H1 (cell line): ENCODE results near the gene CGREF1. TPM values are rescaled to one million over a fixed set of nuclear protein-coding genes. Genes with fewer than 3 reads are reported as not detected.

Experiments
- CTCF ChIA-PET: fragments of 300-600 bp; sonication (Branson Sonifier 250); formaldehyde crosslinking; loops from one replicate; lab custom pipeline; 2021; ENCODE audit not compliant: partially characterized antibody; lab: Charles Lee
- POLR2A ChIA-PET: fragments of 300-600 bp; sonication (Branson Sonifier 250); formaldehyde crosslinking; loops from one replicate; lab custom pipeline; 2021; ENCODE audit warnings: inconsistent platforms; ENCODE audit not compliant: partially characterized antibody; lab: Charles Lee
- DNase-seq, 2 experiments: peaks; one replicate each; pipeline versions ENCODE4 v3.0.0 to v3.0.0-alpha.2; 2010 to 2022; ENCODE audit warnings: low spot score in 2 of 2, low read depth in 1 of 2, mixed read lengths in 1 of 2
- FAIRE-seq: peaks from 2 replicates; lab custom pipeline; 2011; peaks lifted over from hg19 to GRCh38; lab: Jason Lieb, UNC
- H2AFZ ChIP-seq: 2 replicates; pipeline ENCODE4 v1.8.1; 2012; ENCODE audit warnings: low read length, inconsistent platforms
- H2AK5ac ChIP-seq: 2 replicates; pipeline ENCODE4 v1.6.1; 2013; ENCODE audit warnings: low read depth, low read length
- H2BK120ac ChIP-seq: replicated peaks from 2 replicates; pipeline ENCODE3; 2013; ENCODE audit warnings: low read depth, low read length, inconsistent platforms
- H2BK12ac ChIP-seq: 2 replicates; pipeline ENCODE4 v1.6.1; 2013; ENCODE audit warnings: low read depth, low read length
- H2BK15ac ChIP-seq: 2 replicates; pipeline ENCODE4 v1.6.1; 2013; ENCODE audit warnings: low read length
- H2BK20ac ChIP-seq: 2 replicates; pipeline ENCODE4 v1.6.1; 2013; ENCODE audit warnings: low read length
- H2BK5ac ChIP-seq: 2 replicates; pipeline ENCODE4 v1.6.1; 2013; ENCODE audit warnings: low read depth, low read length
- H3K14ac ChIP-seq: 2 replicates; pipeline ENCODE4 v1.6.1; 2013; ENCODE audit warnings: inconsistent platforms; ENCODE audit not compliant: insufficient read length
- H3K18ac ChIP-seq: 2 replicates; pipeline ENCODE4 v1.6.1; 2013; ENCODE audit warnings: low read length; ENCODE audit errors: extremely low read depth
- H3K23ac ChIP-seq: 2 replicates; pipeline ENCODE4 v1.6.1; 2013; ENCODE audit warnings: inconsistent platforms; ENCODE audit not compliant: insufficient read length
- H3K23me2 ChIP-seq: 2 replicates; pipeline ENCODE4 v1.6.1; 2013; ENCODE audit warnings: low read depth, low read length
- H3K27ac ChIP-seq: 2 replicates; pipeline ENCODE4 v1.6.1; 2011; ENCODE audit warnings: low read depth, low read length, inconsistent platforms
- H3K27me3 ChIP-seq, 4 experiments: replicated peaks in 1 of 4; 1 replicate in 1 of 4; 2 replicates in 3 of 4; pipeline versions ENCODE4 v1.6.1 to v1.8.1; 2011 to 2013; ENCODE audit warnings: low read length in 3 of 4, mild to moderate bottlenecking in 3 of 4, inconsistent platforms in 2 of 4, mixed read lengths in 2 of 4, moderate library complexity in 1 of 4; ENCODE audit not compliant: control insufficient read depth in 3 of 4, insufficient read depth in 3 of 4; ENCODE audit errors: extremely low read depth in 1 of 4
- H3K36me3 ChIP-seq, 4 experiments: 2 replicates each; pipeline versions ENCODE4 v1.6.1 to v1.8.1; 2011 to 2013; ENCODE audit warnings: mild to moderate bottlenecking in 4 of 4, low read length in 3 of 4, moderate library complexity in 2 of 4, control low read depth in 1 of 4, inconsistent platforms in 1 of 4; ENCODE audit not compliant: insufficient read depth in 4 of 4, control insufficient read depth in 2 of 4
- H3K4ac ChIP-seq: replicated peaks from 2 replicates; pipeline ENCODE3; 2013; ENCODE audit warnings: low read length, low read depth, mixed read lengths, inconsistent platforms; ENCODE audit not compliant: insufficient read length
- H3K4me1 ChIP-seq, 4 experiments: replicated peaks in 1 of 4; 1 replicate in 1 of 4; 2 replicates in 3 of 4; pipeline versions ENCODE4 v1.6.1 to v1.8.1; 2011 to 2013; ENCODE audit warnings: low read length in 3 of 4, inconsistent platforms in 2 of 4, mixed read lengths in 1 of 4; ENCODE audit not compliant: insufficient read depth in 4 of 4, control insufficient read depth in 3 of 4
- H3K4me2 ChIP-seq, 2 experiments: 2 replicates each; pipeline versions ENCODE4 v1.6.1 to v1.8.1; 2011 to 2013; ENCODE audit warnings: low read depth in 2 of 2, low read length in 2 of 2, control low read depth in 1 of 2, inconsistent platforms in 1 of 2, mild to moderate bottlenecking in 1 of 2; ENCODE audit not compliant: insufficient read depth in 1 of 2
- H3K4me3 ChIP-seq, 4 experiments: fragments of 200-600, 300-600 bp in 1 of 4; sonication (generic), shearing (Covaris generic), sonication (Bioruptor Twin) in 1 of 4; 2 replicates each; pipeline versions ENCODE4 v1.5.1 to v1.8.1; 2011 to 2016; ENCODE audit warnings: low read length in 4 of 4, low read depth in 3 of 4, control low read depth in 2 of 4, inconsistent platforms in 2 of 4, mild to moderate bottlenecking in 2 of 4, mixed read lengths in 1 of 4, moderate library complexity in 1 of 4; ENCODE audit not compliant: insufficient read depth in 2 of 4; ENCODE audit errors: extremely low read depth in 1 of 4
- H3K56ac ChIP-seq: replicated peaks from 2 replicates; pipeline ENCODE3; 2013; ENCODE audit warnings: low read depth, mild to moderate bottlenecking, mixed read lengths, low read length, inconsistent platforms; ENCODE audit not compliant: insufficient read length
- H3K79me1 ChIP-seq: 2 replicates; pipeline ENCODE4 v1.6.1; 2013; ENCODE audit warnings: low read depth, low read length, control low read depth
- H3K79me2 ChIP-seq, 2 experiments: 2 replicates each; pipeline versions ENCODE4 v1.6.1 to v1.8.1; 2012 to 2013; ENCODE audit warnings: low read length in 2 of 2, mild to moderate bottlenecking in 2 of 2, inconsistent platforms in 1 of 2; ENCODE audit not compliant: insufficient read depth in 2 of 2, control insufficient read depth in 1 of 2
- H3K9ac ChIP-seq, 4 experiments: replicated peaks in 1 of 4; 1 replicate in 1 of 4; 2 replicates in 3 of 4; pipeline versions ENCODE4 v1.6.1 to v1.8.1; 2011 to 2013; ENCODE audit warnings: low read depth in 3 of 4, low read length in 3 of 4, control low read depth in 2 of 4, mild to moderate bottlenecking in 2 of 4, moderate library complexity in 2 of 4, inconsistent platforms in 1 of 4; ENCODE audit errors: extremely low read depth in 1 of 4
- H3K9me3 ChIP-seq, 2 experiments: 2 replicates each; pipeline versions ENCODE4 v1.6.1 to v1.8.1; 2012 to 2013; ENCODE audit warnings: mild to moderate bottlenecking in 2 of 2, moderate library complexity in 2 of 2, control low read depth in 1 of 2, inconsistent platforms in 1 of 2, low read depth in 1 of 2, low read length in 1 of 2, mixed read lengths in 1 of 2; ENCODE audit not compliant: insufficient read depth in 2 of 2
- H4K20me1 ChIP-seq, 2 experiments: replicated peaks in 1 of 2; 2 replicates each; pipeline versions ENCODE3 to v1.8.1; 2011 to 2013; ENCODE audit warnings: inconsistent platforms in 2 of 2, low read length in 2 of 2, mild to moderate bottlenecking in 1 of 2; ENCODE audit not compliant: insufficient read depth in 2 of 2, control insufficient read depth in 1 of 2
- H4K5ac ChIP-seq: 2 replicates; pipeline ENCODE4 v1.6.1; 2013; ENCODE audit warnings: low read length, low read depth, mixed read lengths, inconsistent platforms; ENCODE audit not compliant: insufficient read length
- H4K8ac ChIP-seq: 2 replicates; pipeline ENCODE4 v1.8.0; 2013; ENCODE audit warnings: mild to moderate bottlenecking, moderate library complexity, low read length, inconsistent platforms; ENCODE audit not compliant: insufficient read depth; ENCODE audit errors: extremely low read depth
- H4K91ac ChIP-seq: replicated peaks from 2 replicates; pipeline ENCODE3; 2013; ENCODE audit warnings: low read length, mixed read lengths, inconsistent platforms; ENCODE audit not compliant: insufficient read length
- ASH2L ChIP-seq: fragments of 200-600, 300-600 bp; sonication (generic); IDR thresholded peaks from one replicate; pipeline ENCODE4 v1.7.1; 2017; ENCODE audit warnings: low read length
- CBX5 ChIP-seq: fragments of 300-800, 300-1000 bp; sonication (generic); IDR thresholded peaks from 2 replicates; pipeline ENCODE4 v1.7.1; 2016; ENCODE audit warnings: antibody characterized with exemption, low read length, low read depth
- CHD2 ChIP-seq: IDR thresholded peaks from 2 replicates; pipeline ENCODE4 v1.6.1; 2012; ENCODE audit warnings: low read length, improper control_type of control experiment
- CREB1 ChIP-seq: IDR thresholded peaks from 2 replicates; pipeline ENCODE4 v1.6.1; 2012; ENCODE audit warnings: inconsistent platforms
- CTBP2 ChIP-seq: IDR thresholded peaks from 2 replicates; pipeline ENCODE4 v1.7.0; 2011; ENCODE audit warnings: borderline replicate concordance, mild to moderate bottlenecking, moderate library complexity, mixed read lengths, low read length; ENCODE audit not compliant: insufficient read depth, insufficient read length
- EP300 ChIP-seq, 2 experiments: IDR thresholded peaks; 1 replicate in 1 of 2; 2 replicates in 1 of 2; pipeline ENCODE4 v1.6.1; 2011 to 2012; ENCODE audit warnings: low read depth in 2 of 2, low read length in 2 of 2, mild to moderate bottlenecking in 2 of 2, borderline replicate concordance in 1 of 2, inconsistent platforms in 1 of 2, moderate library complexity in 1 of 2
- GTF2F1 ChIP-seq: IDR thresholded peaks from 2 replicates; pipeline ENCODE4 v1.6.1; 2012; ENCODE audit warnings: low read depth, low read length, improper control_type of control experiment, borderline replicate concordance
- HDAC6 ChIP-seq: IDR thresholded peaks from one replicate; pipeline ENCODE4 v1.7.1; 2012; ENCODE audit warnings: low read depth, mild to moderate bottlenecking, inconsistent platforms, low read length, moderate library complexity
- POLR2A ChIP-seq, 2 experiments: IDR thresholded peaks; 1 replicate in 1 of 2; 2 replicates in 1 of 2; pipeline ENCODE4 v1.6.1; 2011; ENCODE audit warnings: low read depth in 2 of 2, low read length in 2 of 2, mild to moderate bottlenecking in 2 of 2; ENCODE audit errors: control extremely low read depth in 1 of 2
- RBBP5 ChIP-seq: IDR thresholded peaks from 2 replicates; pipeline ENCODE4 v1.7.1; 2012; ENCODE audit warnings: low read depth, mild to moderate bottlenecking, inconsistent platforms, low read length, moderate library complexity, borderline replicate concordance
- SIN3A ChIP-seq, 2 experiments: IDR thresholded peaks in 1 of 2; conservative IDR thresholded peaks in 1 of 2; 2 replicates each; pipeline ENCODE4 v1.6.1; 2011 to 2012; ENCODE audit warnings: low read length in 2 of 2, improper control_type of control experiment in 1 of 2, low read depth in 1 of 2, mild to moderate bottlenecking in 1 of 2
- TEAD4 ChIP-seq: IDR thresholded peaks from 2 replicates; pipeline ENCODE4 v1.6.1; 2012; ENCODE audit warnings: low read depth, low read length, inconsistent platforms, mixed read lengths
- YY1 ChIP-seq: IDR thresholded peaks from 2 replicates; pipeline ENCODE4 v1.6.1; 2011; ENCODE audit warnings: low read depth, mild to moderate bottlenecking, low read length
- ZNF274 ChIP-seq: IDR thresholded peaks from 2 replicates; pipeline ENCODE4 v1.7.0; 2012; ENCODE audit warnings: low read length, borderline replicate concordance; ENCODE audit errors: extremely low read depth
- WGBS, 2 experiments: shearing (Covaris generic) in 1 of 2; methylation state at CpG; one replicate each; pipeline versions ENCODE4 v1.1.6 to v1.1.7; 2013 to 2015; ENCODE audit warnings: low lambda C conversion rate in 2 of 2, mixed read lengths in 2 of 2, inconsistent platforms in 1 of 2, low coverage in 1 of 2, missing lambda C conversion rate in 1 of 2; ENCODE audit not compliant: insufficient replicate concordance in 2 of 2, insufficient coverage in 1 of 2, insufficient read length in 1 of 2; ENCODE audit errors: extremely low coverage in 1 of 2, missing lambda C conversion rate in 1 of 2; 5-methylcytosine and 5-hydroxymethylcytosine counted together
- polyA plus RNA-seq, 7 experiments: library from polyadenylated mRNA; depleted of rRNA in 3 of 7; stranded (reverse) in 5 of 7; unstranded in 2 of 7; fragments of >200 nt in 5 of 7; fragments of 200-250 nt in 2 of 7; gene quantifications; 1 replicate in 5 of 7; 2 replicates in 1 of 7; 4 replicates in 1 of 7; pipeline versions ENCODE4 v1.2.1 to v1.2.3, GENCODE V29; 2011 to 2013; ENCODE audit warnings: missing spikeins in 2 of 7, mixed read lengths in 2 of 7
- total RNA-seq: library from RNA; stranded (reverse); fragmentation: NEBNext Ultra II Directional; extraction: Animal tissue kit (Norgen Biotek cat#: 25700); gene quantifications from 2 replicates; pipeline ENCODE4 v1.2.1, GENCODE V29; 2021
- TF ChIP-seq, protein P1 (sequence below): IDR thresholded peaks from 2 replicates; pipeline ENCODE4 v1.6.1; 2012; ENCODE audit warnings: inconsistent platforms

The CGREF1 gene
- total and polyA plus RNA-seq, 2 of the 8 experiments (the other 6 are each of a cell fraction or from before 2014, with no cell fraction given) = 2.5 to 3.4 TPM

DNA sequence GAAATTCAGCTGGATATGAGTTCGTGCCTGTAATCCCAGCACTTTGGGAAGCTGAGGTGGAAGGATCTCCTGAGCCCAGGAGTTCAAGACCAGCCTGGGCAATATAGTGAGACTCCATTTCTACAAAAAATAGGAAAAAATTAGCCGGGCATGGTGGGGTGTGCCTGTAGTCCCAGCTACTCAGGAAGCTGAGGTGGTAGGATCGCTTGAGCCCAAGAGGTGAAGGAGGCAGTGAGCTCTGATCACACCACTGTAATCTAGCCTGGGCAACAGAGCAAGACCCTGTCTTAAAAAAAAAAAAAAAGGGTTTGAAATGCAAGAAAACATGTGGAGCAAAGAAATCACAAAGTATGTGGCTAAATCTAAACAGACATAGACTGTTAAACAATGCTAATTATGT, 9.8 kb downstream of the CGREF1 start:
- H4K5ac ChIP-seq = no peak overlapping the region
- CTCF ChIA-PET = interaction anchor here (0.5 to 9.5 kb wide), 9 partner anchors 9 to 285 kb away, joined by 3 to 120 read pairs (median 4); partner anchors contain the start of gene KHK
- 88% methylated on average over 3 of the region's 3 CpGs; no CpG with 5 or more reads in 1 of the 2 experiments for WGBS, 2 experiments
- H3K9ac ChIP-seq = no peak overlapping the region
- no peak overlapping the region for H2BK20ac ChIP-seq
- no peak overlapping the region for H4K91ac ChIP-seq
- no peak overlapping the region for H3K18ac ChIP-seq
- no peak overlapping the region for H2AFZ ChIP-seq
- H2BK120ac ChIP-seq = no peak overlapping the region
- peaks cover 0 to 2% (median 0%) of the 10 kb centered on the region in 4 experiments; a peak in 1 of 7 replicates for H3K27me3 ChIP-seq
- H3K23me2 ChIP-seq = no peaks in the 10 kb centered on the region
- FAIRE-seq (no peak), DNase-seq (no peak)
- H4K20me1 ChIP-seq = no peaks in the 10 kb centered on the region
- H4K8ac ChIP-seq = no peak overlapping the region
- POLR2A ChIA-PET = interaction anchor here (0.6 to 1.7 kb wide), 2 partner anchors 24 to 35 kb away, joined by 4 to 5 read pairs; no protein-coding TSS in a partner anchor
- no peak overlapping the region for H3K27ac ChIP-seq
- H3K23ac ChIP-seq = no peak overlapping the region
- no peak overlapping the region for H3K4ac ChIP-seq
- no peak overlapping the region for H2BK15ac ChIP-seq
- no peak overlapping the region for H3K56ac ChIP-seq
- H3K79me1 ChIP-seq = no peaks in the 10 kb centered on the region
- H2BK12ac ChIP-seq = no peak overlapping the region
- no peak overlapping the region for H2BK5ac ChIP-seq
- H3K9me3 ChIP-seq = no peaks in the 10 kb centered on the region
- no peak overlapping the region for H3K4me2 ChIP-seq
- no peak overlapping the region for H3K14ac ChIP-seq
- H2AK5ac ChIP-seq = no peak overlapping the region
- H3K4me3 ChIP-seq = no peak overlapping the region
- no peaks in the 10 kb centered on the region; a peak in 1 of 7 replicates for H3K4me1 ChIP-seq
- no peaks in the 10 kb centered on the region for H3K79me2 ChIP-seq
- no peaks in the 10 kb centered on the region for H3K36me3 ChIP-seq
- TF ChIP-seq TEAD4 (no peak), ASH2L (no peak), POLR2A (IDR thresholded peaks at IDR 0.05; ENCODE audit: control extremely low read depth in 1 of 2, low read depth in 2 of 2, low read length in 2 of 2) (no peak), GTF2F1 (no peak), CHD2 (no peak), YY1 (no peak), SIN3A (conservative IDR thresholded peaks at IDR 0.05 in 1 of 2, IDR thresholded peaks at IDR 0.05 in 1 of 2; ENCODE audit: low read depth in 1 of 2, low read length in 2 of 2) (no peak), ZNF274 (no peak), EP300 (IDR thresholded peaks at IDR 0.05; ENCODE audit: borderline replicate concordance in 1 of 2, low read depth in 2 of 2, low read length in 2 of 2) (no peak), RBBP5 (no peak), CTBP2 (no peak), CBX5 (no peak), CREB1 (no peak), HDAC6 (no peak)
- TF ChIP-seq, protein P1, sequence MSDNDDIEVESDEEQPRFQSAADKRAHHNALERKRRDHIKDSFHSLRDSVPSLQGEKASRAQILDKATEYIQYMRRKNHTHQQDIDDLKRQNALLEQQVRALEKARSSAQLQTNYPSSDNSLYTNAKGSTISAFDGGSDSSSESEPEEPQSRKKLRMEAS = no peak
